ENCODE data around the gene NMT2.

DNA sequence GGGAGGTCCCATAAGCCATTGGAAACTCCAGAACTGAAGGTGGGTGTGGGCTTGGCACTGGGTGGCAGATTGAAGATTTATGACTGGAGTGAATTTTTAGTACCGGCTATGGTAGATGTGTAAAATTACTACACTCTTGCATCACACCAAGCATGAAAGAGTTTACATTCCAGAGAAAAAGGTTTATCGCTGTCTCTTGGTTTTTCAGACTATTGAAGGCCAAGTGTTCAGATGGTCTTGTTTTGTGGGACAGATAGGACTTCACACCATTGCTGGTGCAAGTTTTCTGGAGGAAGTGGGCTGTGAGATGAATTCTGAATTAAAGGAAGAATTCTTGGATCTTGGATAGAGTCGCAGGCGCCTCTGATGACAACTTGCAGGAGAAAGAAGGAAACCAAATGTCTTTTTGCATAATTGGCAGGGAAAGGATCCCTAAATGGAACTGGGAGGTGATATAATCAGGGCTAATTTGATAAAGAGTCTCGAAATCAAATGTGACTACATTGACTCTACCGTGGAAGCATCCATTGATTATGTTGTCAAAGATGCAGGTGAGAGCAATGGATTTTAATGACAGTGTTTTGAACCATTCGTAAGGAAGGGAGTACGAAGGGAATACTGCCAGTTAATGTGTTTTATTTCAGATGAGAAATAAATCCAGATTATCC lies 14.2 kb upstream of the NMT2 start:
- TF ChIP-seq, protein P1, sequence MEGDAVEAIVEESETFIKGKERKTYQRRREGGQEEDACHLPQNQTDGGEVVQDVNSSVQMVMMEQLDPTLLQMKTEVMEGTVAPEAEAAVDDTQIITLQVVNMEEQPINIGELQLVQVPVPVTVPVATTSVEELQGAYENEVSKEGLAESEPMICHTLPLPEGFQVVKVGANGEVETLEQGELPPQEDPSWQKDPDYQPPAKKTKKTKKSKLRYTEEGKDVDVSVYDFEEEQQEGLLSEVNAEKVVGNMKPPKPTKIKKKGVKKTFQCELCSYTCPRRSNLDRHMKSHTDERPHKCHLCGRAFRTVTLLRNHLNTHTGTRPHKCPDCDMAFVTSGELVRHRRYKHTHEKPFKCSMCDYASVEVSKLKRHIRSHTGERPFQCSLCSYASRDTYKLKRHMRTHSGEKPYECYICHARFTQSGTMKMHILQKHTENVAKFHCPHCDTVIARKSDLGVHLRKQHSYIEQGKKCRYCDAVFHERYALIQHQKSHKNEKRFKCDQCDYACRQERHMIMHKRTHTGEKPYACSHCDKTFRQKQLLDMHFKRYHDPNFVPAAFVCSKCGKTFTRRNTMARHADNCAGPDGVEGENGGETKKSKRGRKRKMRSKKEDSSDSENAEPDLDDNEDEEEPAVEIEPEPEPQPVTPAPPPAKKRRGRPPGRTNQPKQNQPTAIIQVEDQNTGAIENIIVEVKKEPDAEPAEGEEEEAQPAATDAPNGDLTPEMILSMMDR (IDR thresholded peaks at IDR 0.05), result no peak
- TF ChIP-seq POLR2A (IDR thresholded peaks at IDR 0.05), result no peak
